ENCODE data around the gene DGLUCY. TPM values are rescaled to one million over a fixed set of nuclear protein-coding genes. Genes with fewer than 3 reads are reported as not detected.
"Not testable (repeated sequence)": the region's sequence is repeated elsewhere in the genome, so short reads cannot be mapped to it uniquely, and the experiment has no call there.

The DGLUCY gene
- total RNA-seq, 1 donor from 2014 or later, result 20.0 TPM

DNA sequence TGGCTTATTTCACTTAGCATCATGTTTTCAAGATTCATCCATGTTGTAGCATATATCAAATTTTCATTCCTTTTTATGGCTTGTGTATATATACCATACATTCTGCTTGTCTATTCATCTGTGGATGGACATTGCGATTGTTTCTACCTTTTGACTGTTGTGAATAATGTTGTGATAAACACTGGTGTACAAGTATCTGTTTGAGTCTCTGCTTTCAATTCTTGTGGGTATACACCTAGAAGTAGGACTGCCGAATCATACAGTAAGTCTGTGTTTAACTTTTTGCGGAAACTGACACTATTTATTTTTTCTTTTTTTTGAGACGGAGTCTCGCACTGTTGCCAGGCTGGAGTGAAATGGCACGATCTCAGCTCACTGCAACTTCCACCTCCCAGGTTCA, 33.8 kb upstream of the DGLUCY start:
- H3K27me3 Mint-ChIP-seq (ENCODE audit: low read depth, unreplicated experiment), result peaks cover 7% of the 10 kb centered on the region
- H3K27ac ChIP-seq (ENCODE audit: low read depth, low read length), result no peak overlapping the region
- no peaks in the 10 kb centered on the region for H3K4me1 Mint-ChIP-seq (ENCODE audit: low read depth, unreplicated experiment)

DNA sequence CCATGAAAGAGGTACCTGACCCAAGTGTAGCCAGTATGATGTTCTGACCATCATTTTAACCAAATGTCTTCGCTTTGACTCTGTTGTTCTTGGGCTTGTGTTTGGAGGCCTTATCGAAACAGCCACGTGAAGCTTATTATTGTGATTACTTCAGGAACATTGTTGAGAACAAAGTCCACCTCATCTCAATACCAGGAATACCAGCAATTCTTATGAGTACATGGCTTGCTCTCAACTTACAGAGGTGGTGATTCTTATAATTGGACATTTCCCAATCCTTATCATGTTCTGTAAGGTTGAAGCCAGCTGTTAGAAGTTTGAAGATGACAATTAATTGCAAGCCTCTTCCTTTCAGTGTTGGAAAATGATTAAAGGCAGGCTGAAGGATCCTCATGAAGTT, 31.6 kb upstream of the DGLUCY start:
- Histone ChIP-seq H3K9ac (ENCODE audit: low read length) (no peak overlapping the region), H3K27ac (ENCODE audit: low read depth, low read length) (no peak overlapping the region), H3K4me2 (ENCODE audit: low read length) (no peak overlapping the region), H4K20me1 (ENCODE audit: insufficient read depth, low read length) (no peaks in the 10 kb centered on the region), H3K27me3 (ENCODE audit: insufficient read depth, low read length) (no peaks in the 10 kb centered on the region), H3K9me3 (ENCODE audit: insufficient read depth, low read depth, low read length) (no peaks in the 10 kb centered on the region), H3K36me3 (ENCODE audit: insufficient read depth, low read length) (no peaks in the 10 kb centered on the region), H3K4me3 (ENCODE audit: insufficient read depth, low read depth, low read length) (no peak overlapping the region), H2AFZ (ENCODE audit: low read depth, low read length) (no peak overlapping the region), H3K79me2 (ENCODE audit: insufficient read depth, low read length) (no peaks in the 10 kb centered on the region), H3K4me1 (ENCODE audit: insufficient read depth, low read length) (no peaks in the 10 kb centered on the region)
- Mint-ChIP-seq H3K4me3 (ENCODE audit: unreplicated experiment) (no peak overlapping the region), H3K36me3 (ENCODE audit: low read depth, unreplicated experiment) (peaks cover 2% of the 10 kb centered on the region), H3K9me3 (ENCODE audit: unreplicated experiment) (no peaks in the 10 kb centered on the region), H3K4me1 (ENCODE audit: low read depth, unreplicated experiment) (no peaks in the 10 kb centered on the region), H3K27me3 (ENCODE audit: low read depth, unreplicated experiment) (no peaks in the 10 kb centered on the region), H3K27ac (ENCODE audit: unreplicated experiment) (no peak overlapping the region)
- DNase-seq (ENCODE audit: low read depth) (no peak), FAIRE-seq (no peak)
- no peak for TF ChIP-seq EZH2 (IDR thresholded peaks at IDR 0.05; ENCODE audit: insufficient read depth, low read length)

More for the DNA sequence above, 33.8 kb upstream of the DGLUCY start:
- FAIRE-seq (no peak), DNase-seq (ENCODE audit: low read depth) (no peak)
- no peaks in the 10 kb centered on the region for H3K36me3 Mint-ChIP-seq (ENCODE audit: low read depth, unreplicated experiment)
- Histone ChIP-seq H3K9me3 (ENCODE audit: insufficient read depth, low read depth, low read length) (no peaks in the 10 kb centered on the region), H3K36me3 (ENCODE audit: insufficient read depth, low read length) (no peaks in the 10 kb centered on the region), H3K79me2 (ENCODE audit: insufficient read depth, low read length) (no peaks in the 10 kb centered on the region), H3K27me3 (ENCODE audit: insufficient read depth, low read length) (no peaks in the 10 kb centered on the region), H2AFZ (ENCODE audit: low read depth, low read length) (no peak overlapping the region), H3K4me1 (ENCODE audit: insufficient read depth, low read length) (no peaks in the 10 kb centered on the region), H3K9ac (ENCODE audit: low read length) (no peak overlapping the region), H3K4me3 (ENCODE audit: insufficient read depth, low read depth, low read length) (no peak overlapping the region), H4K20me1 (ENCODE audit: insufficient read depth, low read length) (no peaks in the 10 kb centered on the region), H3K4me2 (ENCODE audit: low read length) (no peak overlapping the region)
- TF ChIP-seq EZH2 (IDR thresholded peaks at IDR 0.05; ENCODE audit: insufficient read depth, low read length), result no peak
- TF ChIP-seq, protein P1, sequence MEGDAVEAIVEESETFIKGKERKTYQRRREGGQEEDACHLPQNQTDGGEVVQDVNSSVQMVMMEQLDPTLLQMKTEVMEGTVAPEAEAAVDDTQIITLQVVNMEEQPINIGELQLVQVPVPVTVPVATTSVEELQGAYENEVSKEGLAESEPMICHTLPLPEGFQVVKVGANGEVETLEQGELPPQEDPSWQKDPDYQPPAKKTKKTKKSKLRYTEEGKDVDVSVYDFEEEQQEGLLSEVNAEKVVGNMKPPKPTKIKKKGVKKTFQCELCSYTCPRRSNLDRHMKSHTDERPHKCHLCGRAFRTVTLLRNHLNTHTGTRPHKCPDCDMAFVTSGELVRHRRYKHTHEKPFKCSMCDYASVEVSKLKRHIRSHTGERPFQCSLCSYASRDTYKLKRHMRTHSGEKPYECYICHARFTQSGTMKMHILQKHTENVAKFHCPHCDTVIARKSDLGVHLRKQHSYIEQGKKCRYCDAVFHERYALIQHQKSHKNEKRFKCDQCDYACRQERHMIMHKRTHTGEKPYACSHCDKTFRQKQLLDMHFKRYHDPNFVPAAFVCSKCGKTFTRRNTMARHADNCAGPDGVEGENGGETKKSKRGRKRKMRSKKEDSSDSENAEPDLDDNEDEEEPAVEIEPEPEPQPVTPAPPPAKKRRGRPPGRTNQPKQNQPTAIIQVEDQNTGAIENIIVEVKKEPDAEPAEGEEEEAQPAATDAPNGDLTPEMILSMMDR (IDR thresholded peaks at IDR 0.05; ENCODE audit: insufficient read depth, low read depth, low read length), result no peak
- H3K27ac Mint-ChIP-seq (ENCODE audit: unreplicated experiment), result no peak overlapping the region
- H3K4me3 Mint-ChIP-seq (ENCODE audit: unreplicated experiment), result no peak overlapping the region
- H3K9me3 Mint-ChIP-seq (ENCODE audit: unreplicated experiment), result no peaks in the 10 kb centered on the region

DNA sequence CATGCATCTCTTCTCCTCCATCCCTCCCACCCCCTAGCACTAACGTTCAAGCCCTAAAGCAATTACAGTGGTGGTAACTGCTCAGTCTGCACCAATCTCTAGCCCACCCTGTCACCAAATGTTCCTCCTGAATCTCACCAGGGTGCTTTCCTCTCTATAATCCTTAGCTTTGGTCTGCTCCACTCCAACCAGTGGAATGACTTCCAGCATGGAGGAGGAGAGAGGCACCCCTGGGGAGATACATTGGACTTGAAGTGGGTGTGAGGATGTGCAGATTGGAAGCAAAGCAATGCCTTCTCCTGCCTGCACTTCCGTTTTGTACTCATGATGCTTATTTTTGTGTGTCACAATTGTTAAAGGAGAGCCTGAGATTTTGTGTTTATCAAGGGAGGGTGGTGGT, 29.4 kb upstream of the DGLUCY start:
- Histone ChIP-seq H3K4me3 (ENCODE audit: insufficient read depth, low read depth, low read length) (no peak overlapping the region), H4K20me1 (ENCODE audit: insufficient read depth, low read length) (no peaks in the 10 kb centered on the region), H3K4me2 (ENCODE audit: low read length) (no peak overlapping the region), H3K36me3 (ENCODE audit: insufficient read depth, low read length) (no peaks in the 10 kb centered on the region), H3K9ac (ENCODE audit: low read length) (no peak overlapping the region), H2AFZ (ENCODE audit: low read depth, low read length) (no peak overlapping the region), H3K9me3 (ENCODE audit: insufficient read depth, low read depth, low read length) (no peaks in the 10 kb centered on the region), H3K27ac (ENCODE audit: low read depth, low read length) (no peak overlapping the region), H3K4me1 (ENCODE audit: insufficient read depth, low read length) (no peaks in the 10 kb centered on the region), H3K27me3 (ENCODE audit: insufficient read depth, low read length) (peaks cover 2% of the 10 kb centered on the region), H3K79me2 (ENCODE audit: insufficient read depth, low read length) (no peaks in the 10 kb centered on the region)
- no peak for TF ChIP-seq EZH2 (IDR thresholded peaks at IDR 0.05; ENCODE audit: insufficient read depth, low read length)
- TF ChIP-seq, protein P1 (IDR thresholded peaks at IDR 0.05; ENCODE audit: insufficient read depth, low read depth, low read length), result no peak
- H3K4me1 Mint-ChIP-seq (ENCODE audit: low read depth, unreplicated experiment), result no peaks in the 10 kb centered on the region
- DNase-seq (ENCODE audit: low read depth) (no peak), FAIRE-seq (no peak)
- no peaks in the 10 kb centered on the region for H3K9me3 Mint-ChIP-seq (ENCODE audit: unreplicated experiment)
- H3K27me3 Mint-ChIP-seq (ENCODE audit: low read depth, unreplicated experiment), result no peaks in the 10 kb centered on the region
- H3K27ac Mint-ChIP-seq (ENCODE audit: unreplicated experiment), result no peak overlapping the region
- H3K36me3 Mint-ChIP-seq (ENCODE audit: low read depth, unreplicated experiment), result peaks cover 2% of the 10 kb centered on the region
- H3K4me3 Mint-ChIP-seq (ENCODE audit: unreplicated experiment), result no peak overlapping the region

DNA sequence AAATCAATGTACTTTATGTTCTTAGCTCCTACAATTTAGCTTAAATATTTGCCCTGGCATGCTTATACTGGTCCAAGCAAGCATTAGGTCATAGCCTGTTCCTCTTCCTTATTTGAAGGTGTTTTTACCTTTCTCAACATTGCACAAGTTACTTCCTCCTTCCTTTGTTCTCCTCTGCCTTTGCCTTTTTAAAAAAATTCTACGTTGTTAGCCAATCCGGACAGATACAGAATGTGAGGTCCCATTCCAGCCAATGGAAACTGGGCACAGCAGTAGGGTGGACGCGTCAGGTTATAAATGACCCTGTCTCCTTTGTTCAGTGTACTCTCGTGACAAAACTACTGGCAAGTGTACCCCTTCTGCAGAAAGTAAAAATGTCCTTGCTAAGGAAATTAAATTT, 26.4 kb upstream of the DGLUCY start:
- not testable (repeated sequence) for H3K4me1 Mint-ChIP-seq (ENCODE audit: low read depth, unreplicated experiment); H3K27ac ChIP-seq (ENCODE audit: low read depth, low read length); DNase-seq (ENCODE audit: low read depth); H3K27me3 Mint-ChIP-seq (ENCODE audit: low read depth, unreplicated experiment); H3K36me3 ChIP-seq (ENCODE audit: insufficient read depth, low read length); H3K9me3 Mint-ChIP-seq (ENCODE audit: unreplicated experiment); H4K20me1 ChIP-seq (ENCODE audit: insufficient read depth, low read length); H3K4me1 ChIP-seq (ENCODE audit: insufficient read depth, low read length); FAIRE-seq; H3K36me3 Mint-ChIP-seq (ENCODE audit: low read depth, unreplicated experiment); H3K27me3 ChIP-seq (ENCODE audit: insufficient read depth, low read length); H3K4me3 Mint-ChIP-seq (ENCODE audit: unreplicated experiment); H3K9me3 ChIP-seq (ENCODE audit: insufficient read depth, low read depth, low read length); H3K27ac Mint-ChIP-seq (ENCODE audit: unreplicated experiment); H3K4me3 ChIP-seq (ENCODE audit: insufficient read depth, low read depth, low read length); H2AFZ ChIP-seq (ENCODE audit: low read depth, low read length); H3K4me2 ChIP-seq (ENCODE audit: low read length); H3K9ac ChIP-seq (ENCODE audit: low read length); H3K79me2 ChIP-seq (ENCODE audit: insufficient read depth, low read length)
